HG02870 (cell line): ENCODE results near the gene STPG4.
A peak's percentile ranks its signal among the peaks of the same experiment; 100 is the strongest.

Experiments
- ATAC-seq: cut with Tn5 transposase; IDR thresholded peaks from one replicate; pipeline ENCODE4 v1.9.1; 2021; ENCODE audit warnings: mild to moderate bottlenecking, moderate library complexity; ENCODE audit not compliant: unreplicated experiment

STPG4 gene

DNA sequence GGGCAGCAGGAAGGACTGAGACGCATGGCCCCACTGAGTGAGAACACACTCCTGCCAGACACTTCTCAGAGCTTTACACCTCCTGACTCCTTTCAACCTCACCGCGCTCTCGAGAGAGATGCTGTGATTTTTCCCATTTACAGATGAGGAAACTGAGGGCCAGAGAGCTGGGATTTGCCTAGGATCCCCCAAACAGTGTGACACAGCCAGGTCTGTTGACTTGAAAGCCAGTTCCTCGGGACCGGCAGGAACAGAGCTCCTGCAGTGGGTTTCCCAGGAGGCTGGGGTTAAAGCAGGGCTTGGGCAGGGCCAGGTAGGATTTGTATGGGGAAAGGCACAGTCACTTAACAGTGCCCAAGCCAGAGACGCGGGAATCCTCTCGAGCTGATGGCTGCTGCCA, 81.9 kb downstream of the STPG4 start:
- ATAC-seq: no peak

DNA sequence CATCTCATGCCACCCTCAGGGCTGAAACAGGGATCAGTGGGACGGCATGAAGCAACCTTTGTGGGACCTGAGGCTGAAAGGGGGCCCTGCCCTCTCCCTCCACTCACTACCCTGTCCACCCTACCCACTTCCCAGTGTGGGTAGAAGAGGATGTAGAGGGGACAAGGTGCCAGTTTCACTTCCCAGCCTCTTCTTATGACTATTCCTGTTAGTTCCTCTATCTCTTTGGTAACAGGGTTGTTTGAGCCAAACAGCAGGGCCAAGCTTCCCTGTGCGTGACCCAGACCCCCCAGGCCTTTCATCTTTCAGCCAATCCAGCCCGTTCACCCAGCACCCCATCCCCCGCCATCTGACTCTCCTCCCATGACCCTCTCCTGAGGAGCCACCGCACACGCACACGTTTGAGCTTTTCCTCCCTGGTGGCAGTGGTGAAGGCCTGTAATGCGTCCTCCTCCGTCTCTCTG, 82.3 kb downstream of the STPG4 start:
- no peak for ATAC-seq

DNA sequence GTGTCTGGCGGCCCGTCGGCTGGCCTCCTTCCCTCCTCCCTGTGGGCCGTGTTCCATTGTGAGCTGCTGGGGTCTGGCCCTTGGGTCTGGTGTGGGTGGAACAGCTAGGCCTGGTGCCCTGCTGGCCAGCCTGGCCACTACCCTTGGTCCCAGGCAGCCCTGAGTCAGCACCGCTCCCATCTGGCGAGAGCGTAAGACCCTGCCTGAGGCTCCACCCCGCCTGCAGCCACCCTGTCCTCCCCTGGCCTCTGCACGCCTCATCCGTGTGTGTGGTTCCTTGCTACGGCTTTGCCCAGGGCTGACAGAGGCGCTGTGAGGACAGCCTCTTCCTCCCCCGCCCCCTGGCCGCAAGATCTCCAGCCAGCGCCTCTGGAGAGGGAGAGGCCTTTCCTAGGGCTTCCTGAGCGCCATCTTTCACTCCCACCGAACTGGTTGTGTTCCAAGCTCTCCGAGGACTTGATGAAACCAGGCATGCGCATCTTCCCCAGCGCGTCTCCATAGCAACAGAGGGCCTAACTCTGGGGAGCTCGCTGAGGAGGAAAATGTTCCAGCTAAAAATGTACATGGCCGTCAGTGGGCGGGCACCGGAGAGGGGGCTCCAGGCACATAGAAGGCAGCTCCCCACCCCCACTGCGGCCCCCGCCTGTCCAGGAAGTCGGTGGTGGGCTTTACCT, 83.0 kb downstream of the STPG4 start:
- no peak for ATAC-seq

DNA sequence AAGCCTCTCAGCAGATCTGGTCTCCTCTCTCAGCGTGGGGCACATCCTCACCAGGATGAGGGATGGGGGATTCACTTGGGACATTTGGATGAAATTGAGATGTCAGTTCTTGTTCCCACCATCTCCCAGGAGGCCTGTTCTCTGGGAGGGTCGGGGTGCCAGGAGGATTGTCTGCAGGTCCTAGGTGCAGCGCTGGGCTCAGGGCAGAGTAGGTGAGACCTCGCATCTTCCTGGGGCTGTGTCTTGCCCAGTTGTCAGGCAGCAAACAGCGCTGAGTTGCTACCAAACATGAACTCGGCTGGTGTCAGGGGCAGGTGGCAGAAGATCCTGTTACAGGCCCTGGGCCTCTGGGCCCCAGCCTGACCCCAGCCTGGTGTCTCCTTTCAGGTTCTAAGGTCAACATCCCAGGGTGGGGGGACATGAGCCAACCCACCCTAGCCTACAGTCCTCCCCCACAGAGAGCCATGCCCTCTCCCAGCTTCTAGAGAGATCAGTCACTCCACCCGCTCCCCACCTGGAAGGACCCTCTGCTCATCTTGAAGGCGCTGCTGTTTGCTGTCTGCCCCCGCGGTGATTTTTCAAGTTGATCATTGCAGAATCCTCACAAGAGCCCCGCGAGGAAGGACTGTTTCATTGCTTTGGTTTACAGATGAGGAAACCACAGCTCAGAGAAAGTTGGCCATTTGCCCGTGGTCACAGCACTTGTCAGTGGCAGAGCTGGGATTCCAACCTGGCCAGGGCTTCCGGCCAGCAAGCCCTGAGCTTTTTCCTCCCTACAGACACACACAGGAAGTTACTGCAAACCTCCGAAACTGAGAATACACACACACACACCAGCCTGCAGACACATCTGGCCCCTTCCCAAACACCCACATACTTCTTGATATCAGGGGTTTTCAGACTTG, 83.9 kb downstream of the STPG4 start:
- peak; percentile 87 for ATAC-seq

DNA sequence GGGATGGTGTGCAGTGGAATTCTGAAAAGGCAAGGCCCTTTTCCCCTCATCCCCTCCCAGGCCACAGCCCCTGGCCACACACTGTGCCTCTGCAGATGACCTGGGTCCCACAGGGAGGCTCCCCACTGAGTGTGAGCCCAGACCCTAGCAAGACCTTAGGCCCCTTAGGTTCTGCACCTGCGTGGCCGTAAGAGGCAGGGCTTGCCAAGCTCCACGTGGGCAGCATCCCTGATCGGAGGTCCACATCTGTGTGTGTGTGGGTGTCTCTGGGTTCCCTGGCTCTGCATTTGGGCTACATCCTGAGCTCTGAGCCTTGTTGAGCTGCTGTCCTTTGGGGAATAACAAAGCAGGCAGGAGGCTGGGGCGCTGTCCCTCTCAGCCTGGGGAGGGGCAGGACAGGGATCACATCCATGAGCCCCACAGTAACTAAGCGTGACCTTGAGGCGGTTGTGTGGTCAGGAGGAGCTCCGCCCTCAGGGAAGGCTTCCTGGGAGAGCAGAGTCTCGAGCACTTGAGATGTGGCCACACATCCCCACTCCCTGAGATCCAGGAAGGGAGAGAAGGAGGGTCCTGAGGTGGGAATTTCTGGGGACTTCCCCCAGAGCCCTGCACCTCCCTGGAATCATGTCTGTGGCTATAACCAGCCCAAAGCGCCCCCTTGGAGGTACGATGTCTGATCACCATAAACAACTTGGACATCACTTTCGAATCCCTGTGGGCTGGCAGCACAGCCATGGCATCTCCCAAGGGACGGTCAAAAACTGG, 84.8 kb downstream of the STPG4 start:
- ATAC-seq: no peak

DNA sequence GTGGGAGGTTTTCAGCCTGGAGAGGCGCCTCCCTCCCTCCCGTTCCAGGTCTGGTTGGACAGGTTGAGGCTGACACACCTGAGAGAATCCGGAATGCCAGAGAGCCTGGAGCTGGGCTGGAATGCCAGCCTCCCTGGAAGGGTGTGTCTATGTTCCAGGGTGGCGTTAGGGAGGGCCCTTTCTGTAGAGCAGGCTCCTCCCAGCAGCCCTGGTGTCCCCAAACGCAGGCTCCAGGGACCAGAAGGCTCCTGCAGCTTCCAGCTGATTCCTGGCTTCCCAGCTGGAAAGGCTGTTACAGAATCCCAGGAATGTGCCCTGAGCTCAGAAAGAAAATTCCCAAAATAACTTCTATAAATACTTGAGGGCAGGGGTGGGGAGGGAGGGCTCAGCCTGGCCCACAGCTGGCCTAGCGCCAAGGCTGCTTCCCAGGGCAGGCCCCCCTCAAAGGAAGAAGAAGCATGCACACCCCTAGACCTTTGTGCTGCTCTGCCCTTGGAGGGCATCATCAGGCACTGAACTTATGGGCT, 85.4 kb downstream of the STPG4 start:
- no peak for ATAC-seq

DNA sequence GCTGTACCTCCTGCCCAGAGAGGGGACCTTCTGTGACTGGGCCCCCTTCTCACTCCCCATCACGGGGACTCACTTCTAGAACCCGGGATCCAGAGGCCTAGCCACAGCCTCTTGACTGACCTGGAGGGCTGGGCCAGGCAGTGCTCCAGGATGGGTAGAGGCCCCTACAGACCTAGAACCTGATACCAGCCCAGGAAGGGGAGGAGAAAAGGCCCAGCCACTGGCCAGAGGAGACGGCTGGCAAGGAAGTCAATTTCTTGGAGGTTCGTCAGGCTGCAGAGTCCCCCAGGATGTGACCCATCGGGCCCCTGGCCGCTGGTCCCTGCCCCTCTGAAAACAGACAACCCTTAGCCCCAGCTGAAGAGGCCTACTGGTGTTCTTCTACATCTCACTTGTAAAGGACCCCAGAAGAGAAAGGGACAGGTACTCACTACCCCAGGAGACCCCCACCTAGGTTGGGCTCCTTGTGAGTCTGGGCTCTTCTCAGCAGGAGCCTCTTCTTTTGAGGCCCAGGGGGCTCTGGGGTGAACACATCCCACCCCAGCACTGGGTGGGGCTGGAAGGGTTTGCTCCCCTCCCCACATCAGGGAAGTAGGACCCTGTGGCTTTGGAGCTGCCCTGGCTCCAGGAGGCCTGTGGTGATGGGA, 86.0 kb downstream of the STPG4 start:
- ATAC-seq: no peak

DNA sequence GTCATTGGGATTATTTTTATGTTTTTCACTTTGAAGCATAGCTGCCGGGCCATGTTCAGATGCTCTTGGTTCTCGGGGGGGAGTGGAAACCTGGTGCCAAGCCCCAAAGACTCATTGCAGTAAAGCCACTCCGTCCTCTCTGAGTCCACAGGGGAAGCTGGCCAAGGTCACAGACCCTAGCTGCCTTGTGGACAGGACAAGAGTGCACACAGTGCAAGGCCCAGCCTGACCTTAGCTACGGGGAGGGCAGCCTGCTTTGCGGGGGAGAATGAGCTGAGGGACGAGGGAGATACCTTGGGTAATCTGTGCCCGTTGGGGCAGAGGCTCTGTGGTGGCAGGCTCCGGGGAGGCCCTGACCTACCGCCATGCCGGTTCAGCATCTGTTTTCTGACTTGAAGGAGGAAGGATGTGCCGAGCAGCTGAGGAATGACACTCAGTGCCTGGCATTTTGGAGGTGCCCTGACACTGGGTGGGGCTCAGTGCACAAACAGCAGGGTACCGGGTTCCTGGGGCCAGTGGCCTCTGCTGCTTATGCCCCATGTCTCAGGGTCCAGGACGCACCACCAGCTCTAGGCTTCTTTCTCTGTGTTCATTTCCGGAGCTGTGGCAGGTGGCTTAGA, 87.2 kb downstream of the STPG4 start:
- no peak for ATAC-seq

DNA sequence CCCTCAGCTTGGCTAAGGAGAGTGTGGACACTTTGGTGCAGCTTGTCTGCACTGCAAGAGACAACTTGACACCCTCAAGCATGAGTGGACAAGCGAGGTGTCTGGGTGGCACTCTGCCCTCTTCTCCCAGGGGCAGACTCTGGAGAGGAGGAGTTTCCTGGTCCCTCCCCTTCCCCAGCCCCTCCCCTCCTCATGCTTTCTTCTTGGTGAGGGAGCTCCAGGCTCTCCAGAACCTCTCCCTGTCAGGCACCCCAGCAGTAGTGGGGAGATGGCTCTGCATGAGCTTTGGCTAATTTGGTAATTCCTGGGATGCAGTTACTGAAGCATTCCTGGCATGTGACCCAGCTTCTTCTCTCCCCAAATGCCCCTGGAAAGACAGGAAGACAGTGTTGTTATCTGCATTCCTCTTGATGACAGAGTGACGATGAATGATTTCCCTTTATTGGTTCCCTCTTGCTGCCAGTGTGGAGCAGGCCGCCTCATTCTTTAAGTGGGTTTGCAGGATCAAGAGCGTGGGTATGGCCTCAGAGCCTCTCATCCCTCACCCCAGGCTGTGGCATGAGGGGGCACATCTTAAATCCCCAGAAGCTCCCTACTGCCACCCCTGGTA, 89.2 kb downstream of the STPG4 start:
- no peak for ATAC-seq

DNA sequence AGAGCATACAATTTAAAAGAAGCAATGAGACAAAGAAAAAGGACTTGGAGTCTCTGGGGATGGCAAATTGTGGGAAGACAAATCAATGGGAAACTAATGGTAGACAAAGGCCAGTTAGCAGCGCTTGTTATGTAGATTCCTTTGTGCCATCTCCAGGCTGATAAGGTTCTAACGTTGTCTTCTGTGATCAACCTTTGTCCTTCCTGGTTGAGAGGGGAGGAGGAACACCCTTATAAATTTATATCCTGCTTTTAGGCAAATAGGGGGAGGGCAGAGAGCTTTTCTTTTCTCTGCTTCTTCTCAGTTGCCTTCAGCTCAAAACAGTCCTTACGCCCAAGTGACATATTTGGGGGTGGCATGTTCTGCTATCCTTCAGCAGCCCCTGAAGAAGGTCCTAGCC, 89.8 kb downstream of the STPG4 start:
- no peak for ATAC-seq

DNA sequence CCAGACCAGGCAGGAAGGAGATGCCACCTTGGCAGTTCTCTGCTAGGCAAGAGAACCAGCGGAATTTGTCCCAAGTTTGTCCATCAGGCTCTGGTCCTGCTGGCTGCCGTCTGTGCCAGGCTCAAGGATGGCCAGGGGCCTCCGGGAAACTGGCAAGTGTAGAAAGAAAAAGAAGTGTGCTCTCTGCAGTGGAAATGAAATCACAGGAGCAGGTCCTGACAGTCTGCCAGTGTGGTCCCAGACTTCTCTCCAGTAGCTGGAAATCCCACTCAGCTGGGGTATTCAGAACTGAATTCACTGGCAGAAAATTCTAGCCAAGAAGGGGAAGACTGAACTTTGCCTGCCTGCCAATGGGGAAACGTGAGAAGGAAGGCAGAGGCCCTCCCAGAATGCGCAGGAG, 91.0 kb downstream of the STPG4 start:
- ATAC-seq: no peak

DNA sequence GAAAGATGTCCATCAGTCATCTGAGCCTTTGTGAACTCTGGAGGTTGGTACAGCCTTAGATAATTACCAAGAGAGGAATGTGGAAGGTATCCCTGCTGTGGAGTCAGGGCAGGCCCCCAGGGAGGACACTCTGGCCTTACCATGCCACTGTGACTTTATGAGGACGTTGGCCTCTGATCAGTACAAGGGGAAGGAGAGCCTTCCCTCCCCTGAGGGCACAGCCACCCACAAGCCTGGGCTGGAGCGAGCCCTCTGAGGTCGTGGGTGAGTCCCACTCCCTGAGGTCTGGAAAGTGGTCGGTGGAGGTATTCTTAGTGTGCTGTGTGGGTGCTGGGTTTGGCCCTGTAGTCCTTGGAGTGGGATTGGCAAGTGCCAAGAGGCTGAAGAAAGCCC, 91.6 kb downstream of the STPG4 start:
- no peak for ATAC-seq

DNA sequence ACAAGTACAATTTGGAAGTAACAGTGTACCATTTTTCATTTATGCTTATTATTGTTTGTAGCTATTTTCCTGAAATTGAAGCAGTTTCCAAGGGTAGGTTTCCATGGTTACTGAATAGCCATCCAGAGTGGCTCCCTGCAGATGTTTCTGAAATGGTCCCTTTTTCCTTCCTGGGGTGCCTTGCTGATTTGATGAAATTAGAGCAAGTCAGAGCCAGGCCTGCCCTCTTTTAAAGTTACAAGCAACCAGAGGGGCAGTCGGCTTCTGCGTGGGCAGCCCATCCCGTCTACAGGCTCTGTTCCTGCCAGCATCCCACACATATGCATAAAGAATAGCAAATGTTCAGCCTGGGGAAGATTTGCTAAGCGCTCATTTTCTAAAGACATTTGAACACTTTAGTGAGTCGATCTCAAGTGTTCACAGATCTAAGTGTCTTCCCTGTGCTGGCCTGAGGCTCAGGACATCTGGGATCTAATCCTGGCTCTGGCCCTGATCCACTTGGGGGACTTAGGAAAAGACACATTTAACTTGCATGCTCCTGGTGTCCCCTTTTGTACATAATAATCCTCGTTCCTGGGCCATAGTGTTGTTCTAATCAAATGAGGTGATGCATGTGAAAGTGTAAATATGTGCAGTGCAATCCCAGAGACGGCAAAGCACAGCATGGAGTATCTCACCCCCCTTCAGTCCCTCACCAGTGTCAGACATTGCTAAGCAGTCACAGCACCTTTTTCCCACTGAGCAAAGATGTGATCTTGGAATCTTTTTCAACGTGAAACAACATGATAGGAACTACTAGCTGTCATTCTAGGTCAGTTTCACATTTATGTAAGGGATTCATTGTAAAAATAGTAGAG, 92.2 kb downstream of the STPG4 start:
- ATAC-seq: no peak

DNA sequence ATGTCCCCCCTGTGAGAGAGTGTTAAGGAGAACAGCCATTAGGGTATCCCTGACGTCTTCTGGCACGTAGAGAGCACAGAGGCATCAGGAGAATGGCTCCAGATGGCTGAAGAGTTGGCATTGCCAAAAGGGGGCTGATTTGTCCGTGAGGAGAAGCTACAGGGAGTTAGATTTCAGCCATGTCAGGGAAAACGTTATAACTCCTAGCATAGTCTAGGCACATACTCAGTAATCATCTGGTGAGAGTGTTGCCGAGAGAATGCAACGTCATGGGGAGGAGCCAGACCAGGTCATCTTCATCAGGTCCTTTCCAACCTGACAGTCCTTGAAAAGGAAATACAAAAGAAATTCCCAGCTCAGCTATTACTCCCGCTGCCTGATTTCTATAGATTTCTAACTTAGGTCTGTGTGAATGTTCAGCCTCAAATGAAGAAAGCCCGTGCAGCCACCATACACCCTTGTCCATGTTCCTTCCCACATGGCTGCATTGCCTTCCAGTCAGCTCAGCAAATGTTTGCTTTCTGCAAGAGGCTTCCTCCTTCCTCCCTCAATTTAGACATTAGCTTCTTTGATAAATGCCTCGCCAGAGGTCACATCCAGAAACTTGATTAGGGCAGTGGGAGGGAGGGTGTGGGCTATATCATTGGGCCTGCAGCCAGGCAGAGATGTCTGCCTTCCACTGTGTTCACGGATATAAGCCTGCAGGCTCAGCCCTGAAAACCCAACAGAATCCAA, 93.0 kb downstream of the STPG4 start:
- ATAC-seq: no peak

DNA sequence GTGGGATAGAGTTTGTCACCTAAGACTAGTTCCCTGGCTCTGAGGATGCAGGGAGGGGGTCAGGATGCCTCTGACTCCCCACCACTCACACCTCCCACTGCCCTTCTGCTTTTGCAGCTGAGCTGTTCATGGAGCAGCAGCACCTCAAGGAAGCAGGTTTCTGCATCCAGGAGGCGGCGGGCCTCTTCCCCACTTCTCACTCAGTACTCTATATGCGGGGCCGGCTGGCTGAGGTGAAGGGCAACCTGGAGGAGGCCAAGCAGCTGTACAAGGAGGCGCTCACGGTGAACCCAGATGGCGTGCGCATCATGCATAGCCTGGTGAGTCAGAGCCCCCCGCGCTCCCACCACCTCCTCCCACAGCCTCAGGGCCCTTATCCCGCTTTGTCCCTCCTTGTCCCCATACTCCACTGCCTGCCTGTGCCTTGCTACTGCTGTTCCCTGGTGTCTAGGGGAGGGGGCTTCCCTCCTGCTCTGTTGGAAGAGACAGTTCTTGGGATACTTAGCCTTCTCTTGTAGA, 94.4 kb downstream of the STPG4 start:
- ATAC-seq: no peak

DNA sequence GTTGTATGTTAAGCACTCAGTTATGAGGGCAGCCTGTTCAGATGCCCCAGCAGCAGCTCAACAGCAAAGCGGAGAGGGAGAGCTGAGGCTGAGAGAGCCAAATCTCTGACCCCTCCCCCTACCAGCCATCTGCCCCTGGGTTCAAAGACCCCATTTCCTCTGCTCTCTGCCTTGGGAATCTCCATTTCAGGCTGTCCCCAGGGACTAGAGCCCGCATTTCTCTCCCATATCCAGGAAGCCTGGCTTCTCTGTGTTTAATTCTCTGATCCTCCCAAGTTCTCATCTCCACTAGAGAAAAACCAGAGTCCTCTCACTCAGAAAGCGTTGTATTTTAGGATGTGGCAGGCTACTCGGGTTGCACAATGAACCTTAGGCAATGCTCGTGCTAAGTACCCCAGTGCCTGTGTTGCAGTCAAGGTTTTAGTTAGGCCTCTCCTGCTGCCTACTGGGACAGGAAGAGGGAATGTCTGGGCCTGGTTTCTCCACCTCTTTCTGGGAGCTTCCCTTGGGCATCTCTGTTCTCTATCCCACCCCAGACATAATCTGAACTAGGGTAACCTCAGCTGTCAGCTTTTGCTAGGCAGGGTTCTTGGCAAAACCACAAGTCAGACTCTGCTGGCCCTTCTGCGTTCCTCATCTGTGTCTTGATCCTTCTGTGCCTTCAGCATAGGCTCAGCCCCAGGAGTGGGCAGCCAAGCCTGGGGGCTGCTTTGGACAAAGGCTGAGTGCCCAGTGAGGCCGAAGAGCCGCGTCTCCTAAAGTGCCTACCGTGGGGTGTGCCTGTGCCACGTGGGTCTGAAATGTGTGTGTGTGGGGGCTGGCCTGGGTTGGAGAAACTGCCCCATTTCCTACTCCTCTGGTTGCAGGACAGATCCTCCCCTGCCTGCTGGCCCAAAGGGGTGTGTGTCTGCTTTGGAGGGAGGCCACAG, 96.8 kb downstream of the STPG4 start:
- ATAC-seq: no peak

DNA sequence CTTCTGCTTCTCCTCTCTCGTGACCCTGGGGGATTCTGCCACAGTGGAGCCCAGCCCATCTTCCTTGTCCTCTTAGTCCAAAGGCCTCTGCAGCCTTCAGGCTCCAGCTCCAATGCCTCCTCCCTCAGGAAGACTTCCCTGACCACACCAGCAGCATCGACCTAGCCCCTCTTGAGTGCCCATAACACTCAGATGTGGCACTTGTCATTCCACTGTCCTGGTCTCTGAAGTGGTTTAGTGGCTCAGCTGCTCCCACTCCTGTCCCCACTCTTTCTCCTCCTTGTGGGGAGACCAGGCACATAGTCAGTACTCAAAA, 97.5 kb downstream of the STPG4 start:
- no peak for ATAC-seq
